HepG2 (cell line): ENCODE results near the gene NBPF1. TPM values are rescaled to one million over a fixed set of nuclear protein-coding genes. Genes with fewer than 3 reads are reported as not detected.

Experiments used
- AGO2 ChIP-seq: fragments of 200-400 bp; formaldehyde crosslinking; optimal IDR thresholded peaks from 2 replicates; pipeline ENCODE3; 2017; ENCODE audit warnings: mild to moderate bottlenecking, low read depth, low read length, moderate library complexity
- ARNT2 ChIP-seq: sonication (generic); formaldehyde crosslinking; IDR thresholded peaks from 2 replicates; pipeline ENCODE4 v1.8.0; 2022; ENCODE audit warnings: mild to moderate bottlenecking, low read depth, missing genetic modification reagents, moderate library complexity
- EED ChIP-seq: sonication (generic); formaldehyde crosslinking; IDR thresholded peaks from 2 replicates; pipeline ENCODE4 v1.5.0; 2020; ENCODE audit warnings: mild to moderate bottlenecking, missing genetic modification reagents
- HNRNPLL ChIP-seq: fragments of 200-400 bp; formaldehyde crosslinking; IDR thresholded peaks from 2 replicates; pipeline ENCODE4 v1.6.1; 2017; ENCODE audit warnings: mild to moderate bottlenecking, low read depth, low read length; ENCODE audit not compliant: poor library complexity, severe bottlenecking
- HOXA3 ChIP-seq: sonication (generic); formaldehyde crosslinking; IDR thresholded peaks from 2 replicates; pipeline ENCODE4 v1.5.0; 2020; ENCODE audit warnings: missing genetic modification reagents
- MXD1 ChIP-seq: sonication (generic); formaldehyde crosslinking; IDR thresholded peaks from 2 replicates; pipeline ENCODE4 v1.4.0; 2020; ENCODE audit warnings: mild to moderate bottlenecking, missing genetic modification reagents
- NR0B2 ChIP-seq: sonication (generic); formaldehyde crosslinking; IDR thresholded peaks from 2 replicates; pipeline ENCODE4 v1.4.0; 2020; ENCODE audit warnings: mild to moderate bottlenecking, missing genetic modification reagents
- ZFYVE20 ChIP-seq: sonication (generic); formaldehyde crosslinking; IDR thresholded peaks from 2 replicates; pipeline ENCODE4 v1.8.0; 2023; ENCODE audit warnings: low read depth, mild to moderate bottlenecking, moderate library complexity, missing genetic modification reagents, borderline replicate concordance
- ZNF274 ChIP-seq: sonication (generic); formaldehyde crosslinking; IDR thresholded peaks from 2 replicates; pipeline ENCODE4 v1.5.1; 2020; ENCODE audit warnings: mild to moderate bottlenecking, missing genetic modification reagents
- ZNF788 ChIP-seq: sonication (generic); formaldehyde crosslinking; IDR thresholded peaks from 2 replicates; pipeline ENCODE4 v1.5.0; 2020; ENCODE audit warnings: mild to moderate bottlenecking, missing genetic modification reagents, borderline replicate concordance
- ZNF883 ChIP-seq: sonication (generic); formaldehyde crosslinking; IDR thresholded peaks from 2 replicates; pipeline ENCODE4 v1.5.1; 2020; ENCODE audit warnings: mild to moderate bottlenecking, missing genetic modification reagents; ENCODE audit errors: not compliant biosample characterization
- polyA plus RNA-seq, 8 experiments: library from polyadenylated mRNA; depleted of rRNA in 3 of 8; stranded (reverse) in 7 of 8; unstranded in 1 of 8; fragments of >200 nt; fragmentation: Illumina TruSeq in 4 of 8; extraction: Trizol in 4 of 8; gene quantifications; 2 replicates each; pipeline versions ENCODE4 v1.2.1 to v1.2.3, GENCODE V29; 2011 to 2016; ENCODE audit warnings: low read depth in 4 of 8, missing spikeins in 1 of 8, mixed read lengths in 1 of 8; ENCODE audit not compliant: insufficient read depth in 1 of 8
- total RNA-seq, 5 experiments: library from RNA; depleted of rRNA; stranded (reverse); fragments of >200 nt; fragmentation: Illumina TruSeq; extraction: Trizol; gene quantifications; 2 replicates each; pipeline ENCODE4 v1.2.3, GENCODE V29; 2016; ENCODE audit warnings: low read depth in 1 of 5
- TF ChIP-seq, protein P1 (sequence below): sonication (generic); formaldehyde crosslinking; IDR thresholded peaks from 2 replicates; pipeline ENCODE4 v1.5.1; 2020; ENCODE audit warnings: mild to moderate bottlenecking, missing genetic modification reagents, moderate library complexity
- TF ChIP-seq, protein P2 (sequence below): sonication (generic); formaldehyde crosslinking; IDR thresholded peaks from 2 replicates; pipeline ENCODE4 v1.4.0; 2020; ENCODE audit warnings: missing genetic modification reagents
- TF ChIP-seq, protein P3 (sequence below): sonication (generic); formaldehyde crosslinking; IDR thresholded peaks from 2 replicates; pipeline ENCODE4 v1.9.0; 2022; ENCODE audit warnings: missing genetic modification reagents, mild to moderate bottlenecking, borderline replicate concordance

Gene NBPF1
- total and polyA plus RNA-seq, 2 of the 13 experiments (the other 11 are each of a cell fraction or from before 2014, with no cell fraction given), result 30.3 to 35.6 TPM

GRCh38 chr1:16623812-16624719 lies 10.7 kb upstream of the NBPF1 start (continued):
- TF ChIP-seq, protein P1, sequence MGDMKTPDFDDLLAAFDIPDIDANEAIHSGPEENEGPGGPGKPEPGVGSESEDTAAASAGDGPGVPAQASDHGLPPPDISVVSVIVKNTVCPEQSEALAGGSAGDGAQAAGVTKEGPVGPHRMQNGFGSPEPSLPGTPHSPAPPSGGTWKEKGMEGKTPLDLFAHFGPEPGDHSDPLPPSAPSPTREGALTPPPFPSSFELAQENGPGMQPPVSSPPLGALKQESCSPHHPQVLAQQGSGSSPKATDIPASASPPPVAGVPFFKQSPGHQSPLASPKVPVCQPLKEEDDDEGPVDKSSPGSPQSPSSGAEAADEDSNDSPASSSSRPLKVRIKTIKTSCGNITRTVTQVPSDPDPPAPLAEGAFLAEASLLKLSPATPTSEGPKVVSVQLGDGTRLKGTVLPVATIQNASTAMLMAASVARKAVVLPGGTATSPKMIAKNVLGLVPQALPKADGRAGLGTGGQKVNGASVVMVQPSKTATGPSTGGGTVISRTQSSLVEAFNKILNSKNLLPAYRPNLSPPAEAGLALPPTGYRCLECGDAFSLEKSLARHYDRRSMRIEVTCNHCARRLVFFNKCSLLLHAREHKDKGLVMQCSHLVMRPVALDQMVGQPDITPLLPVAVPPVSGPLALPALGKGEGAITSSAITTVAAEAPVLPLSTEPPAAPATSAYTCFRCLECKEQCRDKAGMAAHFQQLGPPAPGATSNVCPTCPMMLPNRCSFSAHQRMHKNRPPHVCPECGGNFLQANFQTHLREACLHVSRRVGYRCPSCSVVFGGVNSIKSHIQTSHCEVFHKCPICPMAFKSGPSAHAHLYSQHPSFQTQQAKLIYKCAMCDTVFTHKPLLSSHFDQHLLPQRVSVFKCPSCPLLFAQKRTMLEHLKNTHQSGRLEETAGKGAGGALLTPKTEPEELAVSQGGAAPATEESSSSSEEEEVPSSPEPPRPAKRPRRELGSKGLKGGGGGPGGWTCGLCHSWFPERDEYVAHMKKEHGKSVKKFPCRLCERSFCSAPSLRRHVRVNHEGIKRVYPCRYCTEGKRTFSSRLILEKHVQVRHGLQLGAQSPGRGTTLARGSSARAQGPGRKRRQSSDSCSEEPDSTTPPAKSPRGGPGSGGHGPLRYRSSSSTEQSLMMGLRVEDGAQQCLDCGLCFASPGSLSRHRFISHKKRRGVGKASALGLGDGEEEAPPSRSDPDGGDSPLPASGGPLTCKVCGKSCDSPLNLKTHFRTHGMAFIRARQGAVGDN (CRISPR knock-in tag), result peak; percentile 41
- TF ChIP-seq AGO2 (peak; percentile 82), ARNT2 (CRISPR knock-in tag) (peak; percentile 45; the same call in 1 of the 2 replicates), ZFYVE20 (CRISPR knock-in tag) (0 out of 2 replicates have a peak, but pooled peaks have one; percentile 33), ZNF883 (CRISPR knock-in tag) (peak; percentile 42), ZNF788 (CRISPR knock-in tag) (peak; percentile 57; the same call in 1 of the 2 replicates), EED (CRISPR knock-in tag) (peak; percentile 81; the same call in 1 of the 2 replicates), MXD1 (CRISPR knock-in tag) (peak; percentile 34; the same call in 1 of the 2 replicates), HOXA3 (0 out of 2 replicates have a peak, but pooled peaks have one; percentile 33), ZNF274 (CRISPR knock-in tag) (0 out of 2 replicates have a peak, but pooled peaks have one; percentile 51), HNRNPLL (peak; percentile 31), NR0B2 (peak; percentile 26; the same call in 1 of the 2 replicates)
- TF ChIP-seq, protein P2, sequence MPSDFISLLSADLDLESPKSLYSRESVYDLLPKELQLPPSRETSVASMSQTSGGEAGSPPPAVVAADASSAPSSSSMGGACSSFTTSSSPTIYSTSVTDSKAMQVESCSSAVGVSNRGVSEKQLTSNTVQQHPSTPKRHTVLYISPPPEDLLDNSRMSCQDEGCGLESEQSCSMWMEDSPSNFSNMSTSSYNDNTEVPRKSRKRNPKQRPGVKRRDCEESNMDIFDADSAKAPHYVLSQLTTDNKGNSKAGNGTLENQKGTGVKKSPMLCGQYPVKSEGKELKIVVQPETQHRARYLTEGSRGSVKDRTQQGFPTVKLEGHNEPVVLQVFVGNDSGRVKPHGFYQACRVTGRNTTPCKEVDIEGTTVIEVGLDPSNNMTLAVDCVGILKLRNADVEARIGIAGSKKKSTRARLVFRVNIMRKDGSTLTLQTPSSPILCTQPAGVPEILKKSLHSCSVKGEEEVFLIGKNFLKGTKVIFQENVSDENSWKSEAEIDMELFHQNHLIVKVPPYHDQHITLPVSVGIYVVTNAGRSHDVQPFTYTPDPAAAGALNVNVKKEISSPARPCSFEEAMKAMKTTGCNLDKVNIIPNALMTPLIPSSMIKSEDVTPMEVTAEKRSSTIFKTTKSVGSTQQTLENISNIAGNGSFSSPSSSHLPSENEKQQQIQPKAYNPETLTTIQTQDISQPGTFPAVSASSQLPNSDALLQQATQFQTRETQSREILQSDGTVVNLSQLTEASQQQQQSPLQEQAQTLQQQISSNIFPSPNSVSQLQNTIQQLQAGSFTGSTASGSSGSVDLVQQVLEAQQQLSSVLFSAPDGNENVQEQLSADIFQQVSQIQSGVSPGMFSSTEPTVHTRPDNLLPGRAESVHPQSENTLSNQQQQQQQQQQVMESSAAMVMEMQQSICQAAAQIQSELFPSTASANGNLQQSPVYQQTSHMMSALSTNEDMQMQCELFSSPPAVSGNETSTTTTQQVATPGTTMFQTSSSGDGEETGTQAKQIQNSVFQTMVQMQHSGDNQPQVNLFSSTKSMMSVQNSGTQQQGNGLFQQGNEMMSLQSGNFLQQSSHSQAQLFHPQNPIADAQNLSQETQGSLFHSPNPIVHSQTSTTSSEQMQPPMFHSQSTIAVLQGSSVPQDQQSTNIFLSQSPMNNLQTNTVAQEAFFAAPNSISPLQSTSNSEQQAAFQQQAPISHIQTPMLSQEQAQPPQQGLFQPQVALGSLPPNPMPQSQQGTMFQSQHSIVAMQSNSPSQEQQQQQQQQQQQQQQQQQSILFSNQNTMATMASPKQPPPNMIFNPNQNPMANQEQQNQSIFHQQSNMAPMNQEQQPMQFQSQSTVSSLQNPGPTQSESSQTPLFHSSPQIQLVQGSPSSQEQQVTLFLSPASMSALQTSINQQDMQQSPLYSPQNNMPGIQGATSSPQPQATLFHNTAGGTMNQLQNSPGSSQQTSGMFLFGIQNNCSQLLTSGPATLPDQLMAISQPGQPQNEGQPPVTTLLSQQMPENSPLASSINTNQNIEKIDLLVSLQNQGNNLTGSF (CRISPR knock-in tag), result 0 out of 2 replicates have a peak, but pooled peaks have one; percentile 54
- TF ChIP-seq, protein P3, sequence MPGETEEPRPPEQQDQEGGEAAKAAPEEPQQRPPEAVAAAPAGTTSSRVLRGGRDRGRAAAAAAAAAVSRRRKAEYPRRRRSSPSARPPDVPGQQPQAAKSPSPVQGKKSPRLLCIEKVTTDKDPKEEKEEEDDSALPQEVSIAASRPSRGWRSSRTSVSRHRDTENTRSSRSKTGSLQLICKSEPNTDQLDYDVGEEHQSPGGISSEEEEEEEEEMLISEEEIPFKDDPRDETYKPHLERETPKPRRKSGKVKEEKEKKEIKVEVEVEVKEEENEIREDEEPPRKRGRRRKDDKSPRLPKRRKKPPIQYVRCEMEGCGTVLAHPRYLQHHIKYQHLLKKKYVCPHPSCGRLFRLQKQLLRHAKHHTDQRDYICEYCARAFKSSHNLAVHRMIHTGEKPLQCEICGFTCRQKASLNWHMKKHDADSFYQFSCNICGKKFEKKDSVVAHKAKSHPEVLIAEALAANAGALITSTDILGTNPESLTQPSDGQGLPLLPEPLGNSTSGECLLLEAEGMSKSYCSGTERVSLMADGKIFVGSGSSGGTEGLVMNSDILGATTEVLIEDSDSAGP (CRISPR knock-in tag), result peak; percentile 8; the same call in 1 of the 2 replicates
- TF ChIP-seq, all 625 proteins: peak for 46; not testable (repeated sequence) for 579
